Measurements from ENCODE around the gene ATP6V1B1. TPM values are rescaled to one million over a fixed set of nuclear protein-coding genes. Genes with fewer than 3 reads are reported as not detected.

The ATP6V1B1 gene
- total RNA-seq, 1 donor from 2014 or later: not detected

GRCh38 chr2:70986499-70987189 is 50.9 kb downstream of the ATP6V1B1 start:
- H3K27me3 Mint-ChIP-seq: no peaks in the 10 kb centered on the region
- DNase-seq (no peak), ATAC-seq (ENCODE audit: low read depth) (no peak)
- peaks cover 10% of the 10 kb centered on the region for H3K4me1 Mint-ChIP-seq
- no peaks in the 10 kb centered on the region for H3K9me3 Mint-ChIP-seq
- ChIA-PET POLR2A (no interaction called here), CTCF (interaction anchor here (3.9 kb wide), 1 partner anchor 21 kb away, joined by 22 read pairs; no protein-coding TSS in a partner anchor)
- peaks cover 59% of the 10 kb centered on the region for H3K36me3 Mint-ChIP-seq (ENCODE audit: low read depth)
- H3K27ac Mint-ChIP-seq: no peak overlapping the region
- no peak for TF ChIP-seq CTCF (IDR thresholded peaks at IDR 0.05)
- no peak overlapping the region for H3K4me3 Mint-ChIP-seq
- intact Hi-C loops (cut with micrococcal nuclease): no loop called here

- no peak for TF ChIP-seq CTCF (IDR thresholded peaks at IDR 0.05)
- POLR2A ChIA-PET: no interaction called here
- intact Hi-C loops (cut with micrococcal nuclease): no loop called here
- Mint-ChIP-seq H3K4me1 (peaks cover 13% of the 10 kb centered on the region), H3K36me3 (ENCODE audit: low read depth) (peaks cover 64% of the 10 kb centered on the region), H3K27ac (no peak overlapping the region), H3K9me3 (no peaks in the 10 kb centered on the region), H3K27me3 (no peaks in the 10 kb centered on the region), H3K4me3 (no peak overlapping the region)
- ATAC-seq (ENCODE audit: low read depth) (no peak), DNase-seq (no peak)
- CTCF ChIA-PET: interaction anchor here (1.0 kb wide), 1 partner anchor 15 kb away, joined by 3 read pairs; no protein-coding TSS in a partner anchor
Observed at GRCh38 chr2:70987386-70987785, 51.7 kb downstream of the ATP6V1B1 start.

- DNase-seq (no peak), ATAC-seq (ENCODE audit: low read depth) (no peak)
- Mint-ChIP-seq H3K4me1 (peaks cover 19% of the 10 kb centered on the region), H3K4me3 (no peak overlapping the region), H3K27ac (no peak overlapping the region), H3K36me3 (ENCODE audit: low read depth) (peaks cover 64% of the 10 kb centered on the region), H3K9me3 (no peaks in the 10 kb centered on the region), H3K27me3 (no peaks in the 10 kb centered on the region)
- TF ChIP-seq CTCF (IDR thresholded peaks at IDR 0.05): no peak
- CTCF ChIA-PET: interaction anchor here (1.0 kb wide), 1 partner anchor 14 kb away, joined by 3 read pairs; no protein-coding TSS in a partner anchor
- intact Hi-C loops (cut with micrococcal nuclease): no loop called here
- POLR2A ChIA-PET: no interaction called here
Observed at GRCh38 chr2:70988151-70988550, 52.5 kb downstream of the ATP6V1B1 start.

DNA sequence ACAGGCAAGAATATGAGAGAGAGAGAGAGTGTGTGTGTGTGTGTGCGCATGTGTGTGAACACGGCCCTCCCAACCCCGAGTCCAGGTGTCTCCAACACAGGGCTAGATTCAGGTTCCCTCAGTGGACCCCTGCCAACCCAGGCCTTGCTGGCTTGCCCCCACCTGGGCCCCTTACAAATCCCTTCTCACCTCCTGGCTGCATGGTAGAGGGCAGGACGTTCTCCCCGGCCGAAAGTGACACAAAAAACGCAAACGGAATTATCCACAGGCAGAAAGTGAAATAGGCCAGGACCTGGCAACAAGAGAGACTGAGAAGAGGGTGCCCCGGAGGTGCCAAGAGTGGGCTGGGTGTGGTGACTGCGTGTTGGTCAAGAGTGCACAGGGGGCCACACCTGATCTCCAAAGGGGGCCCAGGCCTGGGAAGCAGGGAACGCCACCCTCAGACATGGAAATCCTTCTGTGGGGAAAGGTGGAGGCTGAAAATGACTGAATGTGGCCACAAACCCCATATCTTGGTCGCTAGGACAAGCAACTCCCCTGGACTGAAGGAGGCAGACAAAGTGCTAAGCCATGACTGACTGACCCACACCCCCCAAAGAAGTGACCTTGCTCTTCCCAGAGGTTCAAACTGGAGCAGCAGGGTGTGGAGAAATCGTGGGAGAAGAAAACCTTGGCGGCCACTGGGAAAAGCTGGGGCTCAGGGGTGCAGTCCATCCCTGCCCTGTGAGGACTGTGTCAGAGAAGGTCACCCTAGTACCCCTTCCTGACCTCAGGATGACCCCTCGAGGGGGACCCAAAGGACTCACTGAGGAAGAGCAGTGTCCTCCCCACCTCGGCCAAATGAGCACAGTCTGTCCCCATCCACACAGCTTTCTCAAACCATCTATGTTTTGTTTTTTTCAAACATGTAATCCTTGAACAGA is 53.3 kb downstream of the ATP6V1B1 start:
- intact Hi-C loops (cut with micrococcal nuclease): no loop called here
- CTCF ChIA-PET: interaction anchor here (0.6 to 0.9 kb wide), 2 partner anchors 10 to 13 kb away, joined by 3 read pairs; no protein-coding TSS in a partner anchor
- Mint-ChIP-seq H3K27ac (no peak overlapping the region), H3K36me3 (ENCODE audit: low read depth) (peaks cover 67% of the 10 kb centered on the region), H3K4me1 (peaks cover 27% of the 10 kb centered on the region), H3K27me3 (no peaks in the 10 kb centered on the region), H3K9me3 (no peaks in the 10 kb centered on the region), H3K4me3 (no peak overlapping the region)
- no peak for TF ChIP-seq CTCF (IDR thresholded peaks at IDR 0.05)
- POLR2A ChIA-PET: no interaction called here
- DNase-seq (no peak), ATAC-seq (ENCODE audit: low read depth) (no peak)

DNA sequence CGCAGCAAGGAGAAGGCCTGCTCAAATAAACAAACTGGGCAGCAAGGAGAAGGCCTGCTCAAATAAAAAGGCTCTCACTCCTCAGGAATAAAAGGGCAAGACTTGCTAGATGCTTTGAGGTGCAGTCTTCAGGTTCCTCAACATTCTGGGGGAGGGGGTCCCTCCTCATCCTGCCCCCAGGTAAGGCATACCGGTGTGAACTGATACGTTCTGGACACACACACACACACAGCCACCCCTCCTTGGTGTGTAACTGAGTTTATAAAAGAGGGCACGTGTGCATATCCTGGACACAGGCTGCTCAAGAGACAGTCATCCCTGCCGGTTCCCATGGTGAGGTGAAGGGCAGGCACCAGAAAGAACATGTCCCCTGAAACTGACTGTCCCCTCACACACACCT is 54.5 kb downstream of the ATP6V1B1 start:
- TF ChIP-seq CTCF (IDR thresholded peaks at IDR 0.05): no peak
- H3K27me3 Mint-ChIP-seq: no peaks in the 10 kb centered on the region
- H3K9me3 Mint-ChIP-seq: no peaks in the 10 kb centered on the region
- no peak overlapping the region for H3K4me3 Mint-ChIP-seq
- peaks cover 25% of the 10 kb centered on the region for H3K4me1 Mint-ChIP-seq
- DNase-seq: no peak
- H3K27ac Mint-ChIP-seq: no peak overlapping the region
- ChIA-PET CTCF (no interaction called here), POLR2A (no interaction called here)
- intact Hi-C loops (cut with micrococcal nuclease): loop anchor here (10.0 kb wide), 1 partner anchor 1075 kb away; the partner anchor contains the start of gene MXD1
- ATAC-seq (ENCODE audit: low read depth): no peak
- H3K36me3 Mint-ChIP-seq (ENCODE audit: low read depth): peaks cover 70% of the 10 kb centered on the region

Measured in activated B cell treated with CpG ODN at 0.5 μM for 24 hours (primary cell).